ENCODE measurements around the gene B3GNT7. TPM values are rescaled to one million over a fixed set of nuclear protein-coding genes. Genes with fewer than 3 reads are reported as not detected.

Gene B3GNT7
- total RNA-seq, 2 experiments from 2014 or later = 7.8 to 8.7 TPM

- TF ChIP-seq CTCF (conservative IDR thresholded peaks at IDR 0.05; ENCODE audit: low read length) (peak; percentile 68), EZH2phosphoT487 (IDR thresholded peaks at IDR 0.05; ENCODE audit: borderline replicate concordance, low read depth, low read length) (no peak)
- H3K36me3 ChIP-seq (ENCODE audit: insufficient read depth, low read length) = no peaks in the 10 kb centered on the region
- no peak overlapping the region for H3K27ac ChIP-seq (ENCODE audit: low read depth, low read length, poor library complexity, severe bottlenecking)
- no peaks in the 10 kb centered on the region for H3K4me1 ChIP-seq (ENCODE audit: insufficient read depth, low read length, poor library complexity, severe bottlenecking)
- POLR2A ChIA-PET = interaction anchor here (1.4 kb wide), 1 partner anchor 14 kb away, joined by 3 read pairs; no protein-coding TSS in a partner anchor
- H3K9me3 ChIP-seq (ENCODE audit: low read length) = peaks cover 15% of the 10 kb centered on the region; the same call in 1 of the 2 replicates
- H2AFZ ChIP-seq (ENCODE audit: low read length) = no peak overlapping the region
- H3K79me2 ChIP-seq (ENCODE audit: insufficient read depth, low read depth, low read length) = no peaks in the 10 kb centered on the region
- H3K4me3 ChIP-seq (ENCODE audit: low read depth, low read length, poor library complexity, severe bottlenecking) = no peak overlapping the region
- intact Hi-C loops (cut with micrococcal nuclease; ENCODE audit: unreplicated experiment) = no loop called here
- H3K9me2 ChIP-seq (ENCODE audit: insufficient read depth, low read length) = no peaks in the 10 kb centered on the region
- H4K20me1 ChIP-seq (ENCODE audit: insufficient read depth, low read length) = no peaks in the 10 kb centered on the region
- peak; percentile 20 for DNase-seq (ENCODE audit: low spot score)
- CTCF ChIA-PET (ENCODE audit: unreplicated experiment) = no interaction called here
- BruUV-seq (replicated peaks) = no TSS peak
- no peak overlapping the region for H3K4me2 ChIP-seq (ENCODE audit: low read length)
These were observed 16.5 kb downstream of the B3GNT7 start for GRCh38 chr2:231411831-231412617.

GRCh38 chr2:231412618-231412963, 17.1 kb downstream of the B3GNT7 start:
- H3K9me2 ChIP-seq (ENCODE audit: insufficient read depth, low read length) = no peaks in the 10 kb centered on the region
- H3K4me1 ChIP-seq (ENCODE audit: insufficient read depth, low read length, poor library complexity, severe bottlenecking) = no peaks in the 10 kb centered on the region
- no peaks in the 10 kb centered on the region for H4K20me1 ChIP-seq (ENCODE audit: insufficient read depth, low read length)
- TF ChIP-seq EZH2phosphoT487 (IDR thresholded peaks at IDR 0.05; ENCODE audit: borderline replicate concordance, low read depth, low read length) (no peak), CTCF (conservative IDR thresholded peaks at IDR 0.05; ENCODE audit: low read length) (no peak)
- no TSS peak for BruUV-seq (replicated peaks)
- CTCF ChIA-PET (ENCODE audit: unreplicated experiment) = no interaction called here
- intact Hi-C loops (cut with micrococcal nuclease; ENCODE audit: unreplicated experiment) = no loop called here
- H3K27ac ChIP-seq (ENCODE audit: low read depth, low read length, poor library complexity, severe bottlenecking) = no peak overlapping the region
- no peak for DNase-seq (ENCODE audit: low spot score)
- H2AFZ ChIP-seq (ENCODE audit: low read length) = no peak overlapping the region
- POLR2A ChIA-PET = interaction anchor here (0.7 to 1.4 kb wide), 2 partner anchors 13 to 161 kb away, joined by 3 to 4 read pairs; no protein-coding TSS in a partner anchor
- H3K36me3 ChIP-seq (ENCODE audit: insufficient read depth, low read length) = no peaks in the 10 kb centered on the region
- H3K4me2 ChIP-seq (ENCODE audit: low read length) = no peak overlapping the region
- H3K9me3 ChIP-seq (ENCODE audit: low read length) = peaks cover 15% of the 10 kb centered on the region; the same call in 1 of the 2 replicates
- H3K79me2 ChIP-seq (ENCODE audit: insufficient read depth, low read depth, low read length) = no peaks in the 10 kb centered on the region
- H3K4me3 ChIP-seq (ENCODE audit: low read depth, low read length, poor library complexity, severe bottlenecking) = no peak overlapping the region

GRCh38 chr2:231413456-231413855, 17.9 kb downstream of the B3GNT7 start:
- H4K20me1 ChIP-seq (ENCODE audit: insufficient read depth, low read length) = no peaks in the 10 kb centered on the region
- no peaks in the 10 kb centered on the region for H3K79me2 ChIP-seq (ENCODE audit: insufficient read depth, low read depth, low read length)
- H3K4me1 ChIP-seq (ENCODE audit: insufficient read depth, low read length, poor library complexity, severe bottlenecking) = no peaks in the 10 kb centered on the region
- CTCF ChIA-PET (ENCODE audit: unreplicated experiment) = interaction anchor here (0.6 kb wide), 1 partner anchor 15 kb away, joined by 3 read pairs; no protein-coding TSS in a partner anchor
- TF ChIP-seq CTCF (conservative IDR thresholded peaks at IDR 0.05; ENCODE audit: low read length) (no peak), EZH2phosphoT487 (IDR thresholded peaks at IDR 0.05; ENCODE audit: borderline replicate concordance, low read depth, low read length) (no peak)
- DNase-seq (ENCODE audit: low spot score) = no peak
- no peak overlapping the region for H3K4me3 ChIP-seq (ENCODE audit: low read depth, low read length, poor library complexity, severe bottlenecking)
- no peaks in the 10 kb centered on the region for H3K9me2 ChIP-seq (ENCODE audit: insufficient read depth, low read length)
- no peak overlapping the region for H2AFZ ChIP-seq (ENCODE audit: low read length)
- POLR2A ChIA-PET = interaction anchor here (0.7 to 1.4 kb wide), 2 partner anchors 12 to 161 kb away, joined by 3 to 4 read pairs; no protein-coding TSS in a partner anchor
- BruUV-seq (replicated peaks) = no TSS peak
- no peak overlapping the region for H3K27ac ChIP-seq (ENCODE audit: low read depth, low read length, poor library complexity, severe bottlenecking)
- no peak overlapping the region for H3K4me2 ChIP-seq (ENCODE audit: low read length)
- intact Hi-C loops (cut with micrococcal nuclease; ENCODE audit: unreplicated experiment) = no loop called here
- H3K36me3 ChIP-seq (ENCODE audit: insufficient read depth, low read length) = no peaks in the 10 kb centered on the region
- H3K9me3 ChIP-seq (ENCODE audit: low read length) = peaks cover 15% of the 10 kb centered on the region; the same call in 1 of the 2 replicates
